GM18499 (cell line): ENCODE data around the gene C12orf60.

Source experiments
- ATAC-seq: cut with Tn5 transposase; IDR thresholded peaks from one replicate; pipeline ENCODE4 v1.9.1; 2021; ENCODE audit warnings: moderate number of reproducible peaks; ENCODE audit not compliant: insufficient read depth, unreplicated experiment

Gene C12orf60

DNA sequence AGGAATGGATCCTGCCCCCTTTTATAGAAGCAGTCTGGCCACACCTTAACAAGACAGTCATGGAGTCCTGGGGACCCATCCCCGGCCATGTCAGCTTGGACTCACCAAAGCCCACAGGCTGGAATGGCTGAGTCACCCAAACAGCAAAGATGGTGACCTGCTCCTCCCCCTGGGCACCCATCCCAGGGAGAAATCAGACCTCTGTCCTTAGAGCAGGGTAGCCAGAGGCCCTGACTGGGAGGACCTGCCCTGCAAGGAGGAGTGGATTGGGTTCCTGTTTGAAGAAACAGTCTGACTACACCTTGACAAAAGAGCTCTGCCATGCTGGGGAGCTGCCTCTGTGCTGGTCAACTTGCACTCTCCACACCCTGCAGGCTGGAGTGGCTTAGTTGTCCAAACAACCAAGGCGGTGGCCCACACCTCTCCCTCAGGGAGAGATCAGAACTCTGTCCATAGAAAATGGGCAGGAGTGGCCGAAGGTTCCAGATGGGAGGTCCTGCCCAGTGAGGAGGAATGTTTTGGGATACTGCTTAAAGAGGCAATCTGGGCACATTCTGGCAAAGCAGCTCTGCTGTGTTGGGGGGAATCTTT lies 65.5 kb downstream of the C12orf60 start:
- no peak for ATAC-seq

DNA sequence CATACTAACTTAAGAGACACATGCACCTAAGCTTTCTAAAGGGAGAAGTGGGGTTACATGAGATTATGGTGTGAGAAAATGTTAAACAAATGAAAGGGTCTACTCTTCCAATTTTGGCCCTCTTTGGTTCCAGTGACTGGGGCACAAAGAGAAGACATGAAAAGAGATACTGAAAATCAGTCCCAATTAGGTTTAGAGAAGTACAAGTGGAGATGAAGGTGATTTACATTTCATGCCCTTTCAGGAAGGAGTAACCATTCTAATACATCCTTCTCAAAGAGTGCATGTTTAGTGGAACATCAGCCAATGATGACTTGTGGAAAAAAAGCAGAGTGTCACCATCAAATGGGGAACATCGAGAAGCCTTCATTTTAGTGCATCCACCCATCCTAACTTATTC lies 67.8 kb downstream of the C12orf60 start:
- no peak for ATAC-seq

- ATAC-seq, result no peak
Measured at GRCh38 chr12:14871886-14872285, 68.4 kb downstream of the C12orf60 start.

DNA sequence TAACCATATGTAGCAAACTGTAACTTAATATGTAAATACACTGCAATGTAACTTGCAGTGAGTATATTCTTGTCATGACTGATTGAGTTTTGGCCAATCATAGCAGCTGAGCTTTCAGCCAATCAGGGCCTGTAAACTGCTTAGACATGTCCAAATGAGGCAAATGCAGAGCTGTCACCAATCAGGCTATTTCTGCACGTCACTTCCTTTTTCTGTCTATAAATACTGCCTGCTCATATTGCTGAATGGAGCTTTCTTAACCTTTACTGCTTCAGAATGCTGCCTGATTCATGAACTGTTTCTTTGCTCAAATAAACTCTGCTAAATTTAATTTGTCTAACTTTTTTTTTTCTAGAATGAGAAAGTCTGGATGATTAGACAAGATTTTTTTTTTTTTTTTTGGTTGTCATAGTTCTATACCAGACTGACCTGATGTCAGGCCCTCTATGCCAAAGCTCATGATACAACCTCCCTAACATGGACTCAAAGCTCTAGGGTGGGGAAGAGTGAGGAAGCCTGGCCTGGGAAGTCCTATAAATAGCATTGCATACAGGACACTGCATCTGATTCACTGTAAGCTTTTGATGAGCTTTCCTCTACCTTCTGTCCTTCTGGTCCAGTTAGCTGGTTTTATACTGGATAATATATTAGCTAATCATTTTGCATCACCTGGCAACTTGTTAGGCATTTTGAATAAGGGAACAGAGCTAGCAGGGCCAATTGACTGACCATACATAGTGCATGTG lies 70.1 kb downstream of the C12orf60 start:
- ATAC-seq, result no peak
